NCI-H69 (cell line): ENCODE data around the gene XYLT2.

ENCODE experiments used
- DNase-seq: peaks from one replicate; lab custom pipeline; 2025; lab: John Stamatoyannopoulos, UW

Gene XYLT2

DNA sequence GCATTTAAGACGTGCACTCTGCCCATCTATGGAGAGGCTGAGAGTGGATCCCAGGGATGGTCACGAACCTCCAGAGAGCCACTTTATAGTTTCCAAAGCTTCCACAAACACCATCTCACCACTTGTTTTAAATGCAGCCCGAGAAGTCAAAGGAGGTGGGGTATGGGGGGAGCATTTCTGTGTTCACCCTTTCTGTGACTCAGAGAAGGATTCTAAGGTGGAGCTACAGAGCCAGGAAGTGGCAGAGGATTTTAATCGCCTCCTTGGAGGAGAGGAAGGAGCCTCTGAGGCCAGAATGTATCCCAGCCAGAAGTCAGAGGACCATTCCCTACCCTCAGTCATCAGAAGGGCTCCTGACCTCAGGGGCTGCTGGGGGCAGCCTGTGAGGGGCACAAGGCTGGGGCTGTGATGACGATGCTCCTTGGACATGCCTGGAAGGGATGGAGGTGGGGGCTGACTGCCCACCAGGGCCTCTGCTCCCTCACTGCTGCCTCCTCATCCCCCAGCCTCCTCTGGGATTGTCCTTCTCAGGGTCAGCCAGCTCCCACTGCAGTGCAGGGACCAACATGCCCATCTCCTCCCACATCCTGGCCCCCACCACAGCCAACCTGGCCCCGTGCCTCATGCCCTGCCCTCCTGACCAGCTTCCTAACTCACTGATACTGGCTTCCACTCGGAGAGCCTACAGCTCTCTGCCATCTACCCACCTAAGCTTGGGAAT, 2.8 kb downstream of the XYLT2 start:
- no peak for DNase-seq

DNA sequence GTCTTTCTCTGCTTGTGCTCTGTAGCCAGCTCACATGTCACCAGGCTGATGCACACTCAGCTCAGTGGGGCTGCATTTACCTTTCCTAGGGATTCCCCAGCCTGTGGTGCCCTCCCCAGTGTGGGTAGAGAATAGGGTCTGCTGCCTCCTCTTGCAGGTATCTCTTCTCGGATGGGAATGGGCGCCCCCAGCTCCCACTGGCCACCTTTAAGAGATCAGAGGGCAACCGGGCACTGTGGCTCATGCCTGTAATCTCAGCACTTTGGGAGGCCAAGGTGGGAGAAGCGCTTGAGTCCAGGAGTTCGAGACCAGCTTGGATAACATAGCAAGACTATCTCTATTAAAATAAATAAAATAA, 3.3 kb downstream of the XYLT2 start:
- no peak for DNase-seq

DNA sequence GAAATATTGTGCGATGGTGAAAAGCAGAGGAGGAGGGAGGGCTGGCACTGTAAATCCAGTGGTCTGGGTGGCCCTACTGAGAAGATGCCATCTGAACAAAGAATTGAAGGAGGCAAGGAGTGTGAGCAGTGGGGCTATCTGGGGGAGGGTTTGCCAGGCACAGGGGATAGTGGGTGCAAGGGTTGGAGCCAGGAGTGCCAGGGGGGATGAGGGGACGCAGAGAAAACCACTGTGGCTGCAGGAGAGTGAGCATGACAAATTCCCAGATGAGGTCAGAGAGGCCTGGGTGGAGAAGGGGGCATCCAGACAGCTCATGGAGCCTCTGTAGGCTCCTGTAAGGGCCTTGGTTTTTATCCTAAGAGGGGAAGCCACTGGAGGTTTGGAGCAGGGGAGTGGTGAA, 4.8 kb downstream of the XYLT2 start:
- no peak for DNase-seq

DNA sequence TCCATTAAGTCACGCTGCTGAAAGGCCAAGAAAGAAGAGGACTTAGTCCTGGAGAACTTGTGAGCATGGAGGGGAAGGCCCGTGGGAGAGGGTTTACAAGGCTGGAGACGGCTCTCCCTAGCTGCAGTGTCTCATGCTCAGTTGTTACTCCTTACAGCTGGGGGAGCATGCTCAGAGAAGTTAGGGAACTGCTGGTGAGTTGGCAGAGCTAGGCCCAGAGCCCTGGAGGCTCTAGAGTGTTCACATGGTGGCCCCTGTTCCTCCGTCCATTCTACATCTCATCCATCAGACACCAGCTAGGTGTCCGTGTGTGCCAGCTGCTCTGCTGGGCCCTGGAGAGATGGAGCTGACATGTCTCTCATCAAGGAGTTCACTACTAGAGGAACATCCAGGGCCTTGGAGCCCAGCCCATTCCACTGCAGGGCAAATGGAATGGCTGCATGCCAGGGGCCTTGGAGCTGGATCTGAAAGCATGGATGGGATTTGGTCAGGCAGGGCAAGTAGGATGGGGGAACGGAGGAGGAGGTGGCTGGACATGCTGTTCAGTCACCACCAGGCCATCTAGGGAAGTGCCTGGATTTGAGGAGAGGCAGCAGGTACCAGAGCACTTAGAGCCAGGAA, 6.3 kb downstream of the XYLT2 start:
- no peak for DNase-seq

DNA sequence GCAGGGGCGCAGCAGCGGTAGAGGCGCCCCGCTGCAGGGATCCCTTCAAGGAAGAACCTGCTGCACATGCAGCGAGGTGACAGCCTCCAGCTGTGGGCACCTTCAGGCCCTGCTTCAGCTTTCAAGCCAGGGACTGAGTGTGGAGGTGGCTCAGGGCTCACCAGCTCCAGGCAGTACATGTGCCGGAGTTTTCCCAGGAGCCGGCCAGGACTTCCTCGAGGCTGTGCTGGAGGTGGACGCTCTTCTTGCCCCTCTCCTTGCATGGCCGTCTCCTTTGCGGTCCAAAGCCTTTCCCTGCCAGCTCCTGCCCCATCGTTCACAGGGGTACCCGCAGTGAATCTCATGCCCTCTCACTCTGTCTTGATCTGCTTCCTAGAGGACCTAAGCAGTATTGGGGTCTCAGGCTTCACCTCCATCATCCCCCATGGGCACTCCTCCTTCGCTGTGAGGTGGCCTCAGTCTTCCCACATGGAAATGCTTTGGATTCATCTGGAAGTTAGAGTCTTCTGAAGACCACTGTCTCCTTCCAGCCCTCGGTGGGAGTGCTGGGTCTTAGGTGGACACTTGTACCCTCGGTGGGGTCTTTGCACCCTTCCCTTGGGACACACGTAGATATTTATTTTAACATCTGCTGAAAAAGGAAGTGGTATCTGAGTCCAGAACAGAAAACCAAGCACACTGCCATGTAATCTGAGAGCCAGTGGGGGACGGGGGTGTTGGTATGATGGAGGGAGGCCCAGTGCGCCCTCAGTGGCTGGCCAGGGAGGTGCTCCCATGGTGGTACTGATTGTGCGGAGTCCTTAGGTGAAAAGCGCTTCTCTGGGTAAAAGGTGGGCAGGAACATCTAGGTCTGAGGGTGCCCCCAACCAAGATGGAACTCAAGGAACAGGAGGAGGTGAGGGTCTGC, 7.0 kb downstream of the XYLT2 start:
- no peak for DNase-seq

DNA sequence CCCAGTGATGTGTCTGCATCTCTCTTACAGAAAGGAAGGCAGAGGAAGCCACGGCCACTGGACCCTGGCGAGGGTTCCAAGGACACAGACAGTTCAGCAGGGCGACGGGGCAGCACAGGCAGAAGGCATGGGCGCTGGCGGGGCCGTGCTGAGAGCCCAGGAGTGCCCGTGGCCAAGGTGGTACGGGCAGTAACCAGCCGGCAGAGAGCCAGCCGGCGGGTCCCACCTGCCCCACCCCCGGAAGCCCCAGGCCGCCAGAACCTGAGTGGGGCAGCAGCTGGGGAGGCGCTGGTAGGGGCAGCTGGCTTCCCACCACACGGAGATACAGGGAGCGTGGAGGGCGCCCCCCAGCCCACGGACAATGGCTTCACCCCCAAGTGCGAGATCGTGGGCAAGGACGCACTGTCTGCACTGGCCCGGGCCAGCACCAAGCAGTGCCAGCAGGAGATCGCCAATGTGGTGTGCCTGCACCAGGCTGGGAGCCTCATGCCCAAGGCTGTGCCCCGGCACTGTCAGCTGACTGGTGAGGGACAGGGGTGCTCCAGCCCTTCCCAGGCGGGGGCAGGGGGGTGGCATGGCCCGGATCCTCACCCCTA, 7.8 kb downstream of the XYLT2 start:
- no peak for DNase-seq

DNA sequence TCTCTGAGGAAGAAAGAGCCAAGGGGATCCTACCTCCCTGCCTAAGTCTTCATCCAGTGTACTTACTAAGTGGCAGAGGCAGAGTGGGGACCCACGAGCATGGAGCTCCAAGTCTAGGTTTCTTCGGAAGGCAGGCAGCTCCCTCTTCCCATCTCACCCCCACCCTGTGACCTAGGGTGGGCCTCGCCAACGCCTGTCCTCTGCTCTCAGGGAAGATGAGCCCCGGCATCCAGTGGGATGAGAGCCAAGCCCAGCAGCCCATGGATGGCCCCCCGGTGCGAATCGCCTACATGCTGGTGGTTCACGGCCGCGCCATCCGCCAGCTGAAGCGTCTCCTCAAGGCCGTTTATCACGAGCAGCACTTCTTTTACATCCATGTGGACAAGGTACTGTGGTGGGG, 8.3 kb downstream of the XYLT2 start:
- DNase-seq: no peak

DNA sequence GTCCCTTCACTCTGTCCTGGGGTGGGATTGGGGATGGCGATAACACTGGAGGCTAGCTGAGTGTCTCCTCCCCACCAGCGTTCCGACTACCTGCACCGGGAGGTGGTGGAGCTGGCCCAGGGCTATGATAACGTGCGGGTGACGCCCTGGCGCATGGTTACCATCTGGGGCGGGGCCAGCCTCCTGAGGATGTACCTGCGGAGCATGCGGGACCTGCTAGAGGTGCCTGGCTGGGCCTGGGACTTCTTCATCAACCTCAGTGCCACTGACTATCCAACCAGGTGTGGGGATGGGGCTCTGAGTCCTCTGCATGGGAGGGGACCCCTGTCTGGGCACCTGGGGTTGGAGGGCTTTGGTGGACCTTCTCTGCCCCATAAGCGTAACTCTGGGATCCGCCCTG, 8.8 kb downstream of the XYLT2 start:
- DNase-seq: no peak

DNA sequence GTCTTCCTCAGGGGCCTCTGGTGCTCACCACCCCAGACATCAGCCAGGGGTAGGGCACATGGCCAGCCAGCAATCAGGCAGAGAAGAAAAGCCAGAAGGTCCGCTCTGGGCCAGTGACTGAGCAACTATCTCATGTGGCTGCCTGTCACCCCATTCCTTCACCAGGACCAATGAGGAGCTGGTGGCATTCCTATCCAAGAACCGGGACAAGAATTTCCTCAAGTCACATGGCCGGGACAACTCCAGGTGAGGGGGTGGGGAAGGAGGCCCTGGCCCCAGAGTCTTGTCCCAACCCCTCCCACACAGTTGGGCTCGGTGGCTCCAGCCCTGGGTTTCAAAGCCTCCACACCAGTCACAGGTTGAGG, 9.4 kb downstream of the XYLT2 start:
- no peak for DNase-seq

DNA sequence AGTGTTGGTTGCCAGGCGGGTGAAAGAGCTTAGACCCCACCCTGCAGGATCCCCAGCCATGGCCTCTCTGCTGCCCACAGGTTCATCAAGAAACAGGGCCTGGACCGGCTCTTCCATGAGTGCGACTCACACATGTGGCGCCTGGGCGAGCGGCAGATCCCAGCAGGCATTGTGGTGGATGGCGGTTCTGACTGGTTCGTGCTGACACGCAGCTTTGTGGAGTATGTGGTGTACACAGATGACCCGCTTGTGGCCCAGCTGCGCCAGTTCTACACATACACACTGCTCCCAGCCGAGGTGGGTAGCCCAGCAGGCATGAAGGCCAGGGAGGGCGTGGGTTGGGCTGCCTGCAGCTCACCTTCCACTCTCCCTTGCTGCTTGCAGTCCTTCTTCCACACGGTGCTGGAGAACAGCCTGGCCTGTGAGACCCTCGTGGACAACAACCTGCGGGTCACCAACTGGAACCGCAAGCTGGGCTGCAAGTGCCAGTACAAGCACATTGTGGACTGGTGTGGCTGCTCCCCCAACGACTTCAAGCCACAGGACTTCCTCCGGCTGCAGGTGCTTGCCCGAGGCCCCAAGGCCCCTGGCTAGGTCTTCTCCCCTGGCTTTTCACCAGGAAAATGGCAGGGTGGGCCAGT, 9.9 kb downstream of the XYLT2 start:
- DNase-seq: no peak

DNA sequence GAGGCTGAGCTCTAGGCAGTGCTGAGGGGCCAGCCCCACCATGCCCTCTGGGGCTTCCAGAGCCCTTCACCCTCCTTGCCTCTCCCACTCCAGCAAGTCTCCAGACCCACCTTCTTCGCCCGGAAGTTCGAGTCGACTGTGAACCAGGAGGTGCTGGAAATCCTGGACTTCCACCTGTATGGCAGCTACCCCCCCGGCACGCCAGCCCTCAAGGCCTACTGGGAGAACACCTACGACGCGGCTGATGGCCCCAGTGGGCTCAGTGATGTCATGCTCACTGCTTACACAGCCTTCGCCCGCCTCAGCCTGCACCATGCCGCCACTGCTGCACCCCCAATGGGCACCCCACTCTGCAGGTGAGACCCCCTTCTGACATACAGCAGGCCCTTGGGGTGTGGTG, 10.5 kb downstream of the XYLT2 start:
- no peak for DNase-seq

DNA sequence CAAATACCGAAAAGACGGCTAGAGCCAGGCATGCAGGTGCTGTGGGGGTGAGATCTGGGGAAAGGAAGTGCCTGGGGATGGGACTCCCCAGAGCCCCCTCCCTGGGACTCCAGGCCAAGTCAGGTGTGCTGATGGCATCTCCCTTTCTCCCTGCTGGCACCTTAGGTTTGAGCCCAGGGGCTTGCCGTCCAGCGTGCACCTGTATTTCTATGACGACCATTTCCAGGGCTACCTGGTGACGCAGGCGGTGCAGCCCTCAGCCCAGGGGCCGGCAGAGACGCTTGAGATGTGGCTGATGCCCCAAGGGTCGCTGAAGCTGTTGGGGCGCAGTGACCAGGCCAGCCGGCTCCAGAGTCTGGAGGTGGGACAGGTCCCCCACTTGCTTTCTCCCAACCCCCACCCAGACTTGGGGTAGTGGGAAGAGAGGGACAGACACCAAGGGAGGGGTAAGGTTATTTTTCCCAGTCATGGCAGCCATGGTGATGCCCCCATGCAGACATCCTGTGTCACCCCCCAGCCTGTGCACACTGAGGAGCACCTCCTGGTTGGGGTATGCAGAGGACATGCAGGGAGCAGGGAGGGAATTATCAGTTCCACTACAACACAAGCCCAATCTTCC, 11.1 kb downstream of the XYLT2 start:
- DNase-seq: no peak

DNA sequence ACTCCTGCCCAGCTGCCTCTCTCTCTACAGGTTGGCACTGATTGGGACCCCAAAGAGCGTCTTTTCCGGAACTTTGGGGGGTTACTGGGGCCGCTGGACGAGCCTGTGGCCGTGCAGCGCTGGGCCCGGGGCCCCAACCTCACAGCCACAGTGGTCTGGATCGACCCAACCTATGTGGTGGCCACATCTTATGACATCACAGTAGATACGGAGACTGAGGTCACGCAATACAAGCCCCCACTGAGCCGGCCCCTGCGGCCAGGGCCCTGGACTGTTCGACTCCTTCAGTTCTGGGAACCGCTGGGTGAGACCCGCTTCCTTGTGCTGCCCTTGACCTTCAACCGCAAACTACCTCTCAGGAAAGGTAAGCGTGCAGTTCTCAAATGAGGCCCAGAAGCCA, 12.3 kb downstream of the XYLT2 start:
- no peak for DNase-seq

DNA sequence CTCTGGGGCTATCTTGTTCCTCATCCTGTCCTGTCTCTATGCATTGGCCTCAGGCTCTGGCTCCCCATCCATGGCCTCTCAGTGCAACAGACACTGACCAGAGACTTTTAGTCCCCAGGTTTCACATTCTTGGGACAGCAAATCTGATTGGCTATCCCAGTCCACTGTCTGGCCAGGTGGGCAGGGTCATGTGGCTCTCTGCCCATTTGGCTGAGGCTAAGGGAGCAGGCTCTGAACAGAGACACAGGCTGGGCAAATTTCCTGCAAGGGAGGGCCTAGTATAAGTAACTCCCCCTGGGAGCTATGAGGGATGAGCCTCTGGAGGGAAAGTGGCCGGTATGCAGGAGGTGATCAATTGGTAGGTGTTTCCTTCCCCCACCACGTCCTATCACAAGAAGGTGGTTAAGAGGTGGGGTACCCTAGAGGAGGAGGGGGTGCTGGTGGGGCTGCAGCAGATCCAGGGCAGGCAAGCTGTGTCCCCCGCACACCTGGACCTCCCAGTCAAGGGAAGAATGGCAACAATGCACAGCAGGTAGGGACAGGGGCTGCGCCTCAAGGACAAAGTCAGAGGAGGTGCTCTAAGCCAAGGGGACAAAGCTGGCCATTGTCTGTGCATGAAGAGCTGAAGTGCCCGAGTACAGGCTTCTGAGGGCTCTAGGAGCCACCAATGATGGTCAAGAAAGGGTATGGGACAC, 13.2 kb downstream of the XYLT2 start:
- no peak for DNase-seq

DNA sequence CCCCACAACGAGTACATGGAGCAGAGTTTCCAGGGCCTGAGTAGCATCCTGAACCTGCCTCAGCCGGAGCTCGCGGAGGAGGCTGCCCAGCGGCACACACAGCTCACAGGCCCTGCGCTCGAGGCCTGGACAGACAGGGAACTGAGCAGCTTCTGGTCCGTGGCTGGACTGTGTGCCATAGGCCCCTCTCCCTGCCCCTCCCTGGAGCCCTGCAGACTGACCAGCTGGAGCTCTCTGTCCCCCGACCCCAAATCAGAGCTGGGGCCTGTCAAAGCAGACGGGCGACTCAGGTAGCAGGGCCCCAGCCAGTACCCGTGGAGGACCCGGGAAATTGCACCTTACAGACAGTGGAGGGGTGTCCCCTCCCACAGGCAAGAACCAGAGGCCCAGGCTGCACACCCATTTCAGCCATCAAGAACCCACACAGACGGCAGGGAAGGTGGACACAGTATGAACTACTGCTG, 14.1 kb downstream of the XYLT2 start:
- DNase-seq: no peak

DNA sequence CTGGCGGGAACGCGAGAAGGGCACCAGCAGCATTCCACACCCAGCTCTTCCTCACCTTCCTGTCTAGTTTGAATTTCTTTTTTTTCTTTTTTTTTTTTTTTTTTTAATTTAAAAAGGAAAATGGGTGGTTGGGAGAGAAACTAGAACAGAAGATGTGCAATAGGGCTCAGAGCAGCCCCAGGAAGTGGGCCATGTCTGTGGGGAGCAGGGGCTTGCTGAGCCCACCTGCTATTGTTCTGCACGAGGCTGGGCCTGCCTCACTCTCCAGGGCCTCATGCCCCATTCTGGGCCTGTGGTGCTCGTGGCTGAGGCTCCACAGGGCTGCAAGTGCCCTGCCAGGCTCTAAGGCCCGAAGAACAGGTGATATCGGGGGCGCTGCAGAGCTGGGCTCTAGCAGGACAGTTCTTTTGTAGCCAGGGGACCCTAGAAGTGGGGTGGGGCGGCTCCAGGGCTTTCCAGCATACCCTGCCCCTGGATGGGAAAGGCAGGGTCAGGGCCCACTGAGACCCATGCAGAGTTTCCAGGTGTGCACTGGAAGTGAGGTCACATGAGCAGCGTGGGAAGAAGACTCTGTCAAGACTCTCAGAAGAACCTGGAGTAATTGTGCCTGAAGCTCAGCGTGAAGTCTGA, 14.7 kb downstream of the XYLT2 start:
- no peak for DNase-seq

DNA sequence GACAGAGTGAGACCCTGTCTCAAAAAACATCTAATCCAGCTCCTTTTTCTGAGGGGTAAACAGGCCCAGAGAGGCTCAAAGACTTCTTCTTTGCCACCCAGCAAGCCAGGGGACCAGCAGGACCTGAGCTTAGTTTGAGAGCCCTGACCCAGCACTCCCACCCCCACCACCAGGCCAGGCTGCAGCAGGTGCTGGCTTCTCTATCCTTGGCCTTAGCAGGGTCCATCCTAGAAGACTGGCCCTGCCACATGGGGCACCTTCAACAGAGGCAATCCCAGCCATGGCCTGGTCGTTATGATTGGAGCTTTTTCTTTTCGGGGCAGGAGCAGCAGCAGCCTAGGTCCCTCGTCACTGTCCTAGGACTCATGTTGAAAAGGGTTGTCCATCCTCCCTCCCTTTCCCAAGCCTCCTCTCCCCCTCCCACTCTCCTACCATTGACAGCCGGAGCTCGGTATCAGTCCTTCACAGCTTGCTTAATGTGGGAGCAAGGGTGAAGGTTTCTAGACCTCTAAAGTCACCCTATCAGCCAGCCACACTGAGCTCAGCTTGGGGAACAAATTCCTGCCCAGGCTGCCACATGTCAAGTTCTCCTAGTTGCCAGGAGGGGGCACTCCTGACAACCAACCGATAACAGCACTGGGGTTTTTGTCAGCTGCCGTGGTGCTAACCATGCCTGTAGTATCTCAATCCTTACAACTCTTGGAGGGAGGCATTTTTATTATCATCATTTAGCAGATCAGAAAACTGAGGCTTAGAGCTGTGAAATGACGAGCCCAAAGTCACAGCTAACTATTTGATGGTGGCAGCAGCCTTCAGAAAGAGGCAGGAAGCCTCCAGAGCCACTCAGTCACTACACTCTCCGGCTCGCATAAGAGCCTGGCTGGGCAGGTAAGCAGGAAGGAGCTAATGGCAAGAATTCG, 15.9 kb downstream of the XYLT2 start:
- DNase-seq: peak; percentile 73

DNA sequence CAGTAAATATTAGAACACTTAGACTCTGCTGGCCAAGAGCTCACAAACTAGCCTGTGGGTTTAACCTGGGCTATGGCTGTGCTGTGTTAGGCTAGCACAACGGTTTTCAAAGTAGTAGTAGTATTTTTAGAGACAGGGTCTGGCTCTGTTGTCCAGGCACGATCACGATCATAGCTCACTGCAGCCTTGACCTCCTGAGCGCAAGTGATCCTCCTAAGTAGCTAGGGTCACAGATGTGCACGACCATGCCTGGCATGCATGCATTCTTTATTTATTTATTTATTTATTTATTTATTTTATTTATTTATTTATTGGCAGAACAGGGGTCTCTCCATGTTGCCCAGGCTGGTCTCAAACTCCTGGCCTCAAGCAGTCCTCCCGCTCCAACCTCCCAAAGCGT, 16.7 kb downstream of the XYLT2 start:
- no peak for DNase-seq

DNA sequence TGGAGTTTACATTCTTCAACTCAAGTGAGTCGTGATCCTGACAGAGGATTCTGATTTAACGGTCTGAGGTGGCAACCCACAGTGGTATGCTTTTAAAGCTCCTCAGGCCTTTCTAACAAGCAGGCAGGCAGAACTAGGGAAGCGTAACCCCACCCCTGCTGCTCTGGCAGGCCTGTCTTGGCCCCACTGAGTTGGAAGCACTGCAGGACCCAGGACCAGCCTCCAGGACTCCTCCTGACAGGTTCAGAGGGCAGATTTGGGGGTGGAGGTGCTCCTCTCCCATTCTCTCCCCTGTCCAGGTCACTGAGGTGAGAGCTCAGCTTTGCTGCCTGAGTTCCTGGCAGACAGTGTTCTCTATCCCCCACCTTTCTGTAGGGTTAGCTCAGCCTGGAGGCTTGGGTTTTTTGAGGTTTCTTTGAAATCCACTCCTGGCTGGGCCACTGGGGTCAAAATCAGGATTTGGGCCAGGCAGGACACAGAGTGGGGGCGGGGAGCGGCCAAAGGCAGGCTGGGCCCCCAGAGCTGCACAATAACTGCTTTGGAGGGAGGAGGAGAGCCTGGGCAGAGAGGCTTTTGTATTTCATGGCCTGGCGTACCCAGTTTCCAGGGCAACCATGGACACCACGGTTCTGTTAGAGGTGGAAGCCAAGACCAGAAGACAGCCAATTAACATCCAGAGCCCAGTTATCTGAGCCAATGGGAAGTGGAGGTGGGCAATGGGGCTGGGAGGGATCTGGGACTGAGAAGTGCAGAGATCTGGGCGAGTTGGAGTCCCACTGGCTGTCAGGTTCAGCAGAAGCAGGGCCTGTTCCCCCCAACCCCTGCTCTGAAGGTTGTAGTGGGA, 17.5 kb downstream of the XYLT2 start:
- DNase-seq: peak; percentile 88
